CD4-positive, alpha-beta T cell treated with Interleukin-6 for 4 hours (primary cell): ENCODE data around the gene TM9SF1.

ENCODE experiments used
- DNase-seq: peaks from one replicate; pipeline ENCODE4 v3.0.0-alpha.2; 2020; ENCODE audit warnings: mixed read lengths

The TM9SF1 gene

DNA sequence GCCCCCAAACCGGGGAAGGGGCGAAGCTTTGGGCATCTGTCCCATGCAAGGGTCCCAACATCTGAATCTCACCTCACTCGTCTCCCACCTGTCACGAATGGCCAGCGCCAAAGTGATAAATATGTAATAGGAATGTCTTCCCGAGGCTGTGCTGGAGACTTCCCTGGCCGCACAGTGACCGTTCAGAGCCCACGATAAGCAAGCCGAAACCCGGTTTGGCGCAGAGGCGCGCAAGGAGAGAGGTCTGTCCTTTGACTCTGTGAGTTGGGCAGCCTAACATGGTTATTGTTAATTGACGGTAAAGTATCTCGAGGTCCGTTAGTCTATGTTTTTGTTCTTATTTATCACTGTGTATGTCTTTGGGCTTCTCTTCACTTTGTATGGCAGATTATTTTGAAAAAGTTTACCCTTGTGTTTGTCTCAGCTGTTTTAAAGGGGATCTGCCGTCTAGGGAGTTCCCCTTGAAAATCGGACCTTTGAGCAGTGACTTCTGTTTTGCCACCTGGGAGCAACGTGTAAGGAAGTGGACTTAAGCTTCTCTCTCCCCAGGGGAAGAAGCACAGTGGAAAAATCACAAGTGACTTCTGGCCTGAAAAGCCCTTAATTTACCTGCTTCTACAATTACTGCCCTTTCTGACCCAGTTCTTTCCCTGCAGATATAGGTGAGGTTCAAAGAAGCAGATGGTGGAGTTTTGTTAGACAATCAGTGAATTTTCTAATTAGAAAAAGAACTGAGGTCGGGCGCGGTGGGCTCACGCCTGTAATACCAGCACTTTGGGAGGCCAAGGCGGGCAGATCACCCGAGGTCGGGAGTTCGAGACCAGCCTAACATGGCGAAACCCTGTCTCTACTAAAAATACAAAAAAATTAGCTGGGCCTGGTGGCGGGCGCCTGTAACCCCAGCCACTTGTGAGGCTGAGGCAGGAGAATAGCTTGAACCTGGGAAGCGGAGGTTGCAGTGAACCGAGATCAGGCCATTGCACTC, 1.1 kb upstream of the TM9SF1 start:
- DNase-seq = no peak

DNA sequence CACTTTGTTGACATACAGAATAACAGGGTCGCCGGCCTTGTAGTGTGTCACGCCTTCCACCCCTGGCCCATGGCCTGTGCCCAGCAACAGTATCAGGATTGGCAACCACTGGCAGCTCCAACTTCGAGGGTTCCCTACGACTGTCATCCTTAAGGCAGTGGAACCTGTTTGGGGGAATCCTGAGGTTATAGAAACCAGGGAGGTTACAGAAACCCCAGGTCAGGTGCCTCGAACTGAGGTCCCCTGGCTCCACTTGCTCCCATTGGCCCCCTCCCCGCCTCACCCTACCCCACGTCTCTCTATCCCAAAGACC, 412 bp downstream of the TM9SF1 start:
- DNase-seq = no peak

DNA sequence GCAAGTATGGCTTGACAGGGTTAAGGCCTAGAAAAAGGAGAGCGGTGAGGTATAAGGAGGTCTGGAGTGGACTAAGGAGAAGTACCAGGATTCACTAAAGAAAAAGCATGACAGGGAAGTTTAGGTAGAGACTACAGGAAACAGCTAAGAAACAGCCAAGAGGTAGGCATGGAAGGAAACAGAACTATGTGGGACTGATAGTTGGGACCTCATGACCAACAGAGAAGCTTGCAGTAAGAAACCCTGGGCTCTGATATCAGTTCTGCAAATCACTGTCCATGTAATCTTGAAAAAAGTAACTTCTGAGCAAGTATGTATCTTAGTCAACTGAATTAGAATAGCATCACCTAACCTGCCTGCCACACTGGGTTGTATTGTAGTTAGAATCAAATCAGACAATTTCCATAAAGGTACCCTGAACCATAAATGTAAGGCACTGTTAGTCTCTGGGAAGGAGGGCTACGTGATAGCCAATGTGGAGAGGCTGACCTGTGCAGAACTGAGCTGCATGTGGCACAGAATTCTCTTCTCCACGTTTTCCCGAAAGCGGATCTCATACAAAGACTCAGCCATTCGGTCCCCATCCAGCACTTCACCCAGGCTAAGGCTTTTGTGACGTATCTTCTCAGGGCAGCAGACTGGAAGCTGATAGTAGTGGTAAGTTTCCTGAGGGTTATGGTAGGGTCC, 912 bp downstream of the TM9SF1 start:
- no peak for DNase-seq

DNA sequence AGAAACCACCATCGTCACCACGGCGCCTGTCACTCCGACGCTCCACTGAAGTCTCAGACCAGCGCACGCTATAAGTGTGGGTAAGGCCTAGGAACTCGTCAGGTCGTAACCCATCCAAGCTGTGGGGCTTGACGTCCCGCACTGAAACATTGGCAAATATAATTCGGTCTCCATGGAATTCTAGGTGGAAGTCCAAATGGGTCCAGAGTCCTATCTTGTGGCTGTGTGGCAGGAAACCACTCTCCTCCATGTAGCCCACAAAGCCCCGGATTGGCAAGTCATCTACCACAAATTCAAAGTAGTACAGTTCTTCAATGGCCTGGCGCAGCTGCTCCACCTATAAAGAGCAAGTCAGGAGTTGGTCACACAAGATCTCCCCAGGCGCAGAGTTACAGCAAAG, 2.3 kb downstream of the TM9SF1 start:
- no peak for DNase-seq

DNA sequence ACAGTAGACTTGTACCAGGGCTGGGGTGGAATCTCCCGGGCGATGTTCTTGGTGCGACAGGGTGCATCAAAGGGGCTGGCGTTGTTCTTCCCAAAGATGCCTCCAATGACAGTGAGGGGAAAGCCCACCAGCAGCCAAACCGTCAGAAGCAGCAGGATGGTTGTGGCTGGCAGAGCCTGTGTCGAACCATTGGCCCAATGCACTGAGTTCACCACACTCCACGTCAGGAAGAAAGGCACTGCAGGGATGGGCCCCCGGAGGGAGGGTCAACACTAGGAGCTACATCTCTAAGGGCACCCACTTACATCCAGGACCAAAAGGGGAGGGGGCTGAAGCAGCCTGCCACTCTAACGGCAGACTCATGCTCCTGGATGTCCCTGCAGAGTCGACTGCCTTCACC, 4.8 kb downstream of the TM9SF1 start:
- DNase-seq = no peak

DNA sequence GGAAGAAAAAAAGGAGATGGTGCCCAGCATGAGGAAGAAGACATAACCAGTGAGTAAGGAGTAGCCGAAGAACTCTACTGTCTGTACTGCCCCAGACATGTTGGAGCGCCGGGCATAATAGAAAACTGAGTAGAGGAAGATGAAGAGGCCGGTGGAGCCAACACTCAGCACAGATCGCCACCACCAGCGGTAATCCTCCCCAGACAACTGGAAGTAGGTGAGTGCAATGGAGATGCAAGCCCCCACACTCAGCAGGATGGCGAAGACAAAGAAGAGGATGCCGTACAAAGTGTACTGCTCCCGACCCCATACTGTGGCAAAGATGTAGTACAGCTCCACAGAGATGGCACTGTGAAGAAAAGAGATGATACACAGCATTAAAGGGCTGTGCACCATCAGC, 5.8 kb downstream of the TM9SF1 start:
- DNase-seq = no peak

DNA sequence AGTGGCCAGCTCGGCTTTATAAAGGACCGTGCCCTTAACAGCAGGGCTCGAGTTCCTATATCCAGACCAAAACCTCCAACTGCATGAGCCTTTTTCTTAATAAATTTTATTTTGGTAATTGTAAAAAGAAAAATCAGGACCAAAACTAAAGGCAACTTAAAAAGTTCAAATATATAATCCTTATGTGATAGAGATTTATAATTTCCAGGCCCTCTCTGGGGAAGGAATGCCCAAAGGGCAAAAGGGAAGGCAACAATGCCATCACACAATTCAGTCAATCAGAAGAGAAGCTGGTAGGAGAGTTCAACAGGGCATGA, 6.2 kb downstream of the TM9SF1 start:
- no peak for DNase-seq

DNA sequence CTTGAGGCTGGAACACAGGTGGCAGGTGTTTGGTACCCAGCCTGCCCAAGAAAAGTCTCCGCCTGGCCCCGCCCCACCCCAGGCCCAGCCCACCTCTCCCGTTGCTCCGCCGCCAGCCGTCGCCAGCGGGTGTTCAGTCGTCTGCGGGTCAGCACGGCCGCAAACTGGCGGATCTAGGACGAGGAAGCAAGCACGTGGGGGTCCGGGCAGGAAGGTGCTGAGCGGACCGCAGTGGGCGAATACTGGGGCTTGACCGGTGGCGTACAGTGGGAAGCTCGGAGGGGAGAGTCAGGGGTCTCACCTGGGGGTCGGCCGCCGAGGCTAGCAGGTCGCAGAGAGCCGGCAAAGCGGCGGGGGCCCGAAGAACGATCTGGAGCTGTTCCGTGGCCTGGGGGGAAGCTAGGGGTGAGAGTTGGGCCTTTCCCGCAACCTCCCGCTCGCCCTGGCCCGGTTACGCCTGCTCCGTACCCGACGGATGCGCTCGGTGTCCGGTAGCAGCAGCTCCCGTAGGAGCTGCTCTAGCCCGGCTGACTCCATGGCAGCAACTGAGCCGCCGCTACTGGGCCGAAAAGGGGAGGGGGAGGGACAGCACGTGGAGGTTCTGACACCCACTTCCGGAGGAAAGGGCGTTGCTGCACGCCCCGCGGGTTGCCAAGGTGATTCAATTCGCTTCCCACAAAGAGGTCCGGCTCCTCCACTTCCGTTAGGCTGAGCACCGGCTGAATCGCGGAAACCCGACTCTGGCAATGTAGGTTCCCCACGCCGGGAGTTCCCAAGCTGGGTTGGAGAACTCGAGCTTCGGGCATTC, 6.8 kb downstream of the TM9SF1 start, which contains the start of gene IPO4:
Gene IPO4, minus strand, starts transcription at position 566 of the 808 bp plus-strand sequence. Its CDS starts 29 bp downstream, at position 537.
- DNase-seq = peak; percentile 97

DNA sequence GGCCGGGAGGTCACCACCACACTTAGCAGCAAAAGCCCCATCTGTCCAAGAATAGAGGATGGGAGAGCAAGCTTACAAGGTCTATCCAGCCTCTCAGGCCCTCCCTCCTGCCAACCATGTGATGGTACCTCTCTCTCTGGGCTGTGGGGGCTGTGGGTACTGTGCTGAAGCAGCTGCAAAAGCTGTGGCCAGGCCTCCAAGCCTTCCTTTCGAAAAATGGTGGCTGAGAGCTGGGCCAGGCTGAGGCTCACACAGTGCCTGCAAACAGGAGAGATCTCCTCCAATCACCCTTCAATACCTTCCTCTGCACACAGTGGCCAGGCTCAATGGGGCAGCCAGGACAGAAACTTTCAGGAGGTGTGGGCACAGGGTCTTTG, 7.7 kb downstream of the TM9SF1 start:
- DNase-seq = no peak

DNA sequence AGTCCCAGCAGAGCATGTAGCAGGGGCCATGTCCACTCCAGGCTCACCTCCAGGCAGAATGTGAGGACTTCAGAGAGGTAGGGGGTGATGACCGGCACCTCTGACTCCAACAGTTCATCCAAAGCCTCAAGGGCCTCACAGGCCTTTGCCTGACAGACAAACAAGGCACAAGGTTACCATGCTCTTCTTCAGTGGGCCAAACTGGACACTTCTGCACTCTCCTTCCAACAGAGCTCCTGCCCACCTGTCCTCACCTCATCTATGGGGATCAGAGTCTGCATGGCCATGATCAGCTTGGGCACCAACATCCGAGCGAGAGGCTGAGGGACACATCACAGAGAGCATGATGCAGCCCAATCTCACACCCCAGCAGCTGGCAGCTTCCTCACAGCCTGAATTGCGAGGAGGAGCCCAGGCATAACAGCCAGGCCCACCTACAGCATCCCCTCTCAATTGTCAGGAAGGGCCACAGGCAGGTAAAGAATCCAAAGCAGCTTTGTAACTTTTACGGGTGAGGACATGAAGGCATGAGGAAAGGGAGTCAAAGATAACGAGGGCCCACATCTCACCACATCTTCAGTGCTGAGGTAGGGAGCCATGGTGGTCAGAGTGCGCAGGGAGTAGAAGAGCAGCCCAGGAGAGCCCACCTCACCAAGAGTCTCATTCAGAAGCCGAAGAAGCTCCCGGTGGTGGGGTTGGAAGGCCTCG, 8.3 kb downstream of the TM9SF1 start:
- no peak for DNase-seq

DNA sequence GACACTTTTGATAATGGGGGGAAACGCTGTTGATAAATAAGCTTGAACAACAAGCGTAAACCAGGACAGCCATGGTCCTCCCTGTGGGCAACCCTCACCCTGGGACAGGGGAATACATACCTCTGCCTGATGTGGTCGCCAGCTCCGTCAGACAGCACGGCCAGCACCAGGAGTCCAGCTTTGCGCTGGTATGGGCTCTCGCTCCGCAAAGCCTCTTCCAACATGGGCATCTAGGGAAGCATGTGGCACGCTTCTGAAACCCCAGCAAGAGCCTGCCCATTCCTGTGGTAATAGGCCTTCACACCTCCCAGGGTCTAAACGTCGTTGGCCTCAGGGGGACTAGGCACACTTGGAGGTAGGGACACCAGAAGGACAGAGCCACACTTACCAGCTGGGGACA, 9.5 kb downstream of the TM9SF1 start:
- no peak for DNase-seq

DNA sequence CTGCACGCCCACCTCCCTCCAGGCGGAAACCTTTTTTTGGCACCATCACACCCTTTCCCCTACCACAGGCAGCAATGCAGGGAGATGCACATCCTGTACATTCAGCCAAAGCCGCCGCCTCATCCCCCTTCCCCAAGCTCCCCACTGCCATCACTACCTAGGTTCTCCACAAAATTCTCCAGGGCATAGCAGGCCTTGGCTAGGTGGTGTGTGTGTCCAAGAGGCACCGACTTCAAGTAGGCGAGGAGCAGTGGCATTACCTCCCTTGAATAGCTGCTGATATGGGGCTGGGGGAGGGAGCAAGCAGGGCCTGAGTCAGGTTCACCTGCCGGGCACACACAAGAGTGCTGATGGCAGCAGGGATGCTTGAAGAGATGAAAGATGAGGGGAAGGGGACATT, 10.2 kb downstream of the TM9SF1 start:
- DNase-seq = no peak

DNA sequence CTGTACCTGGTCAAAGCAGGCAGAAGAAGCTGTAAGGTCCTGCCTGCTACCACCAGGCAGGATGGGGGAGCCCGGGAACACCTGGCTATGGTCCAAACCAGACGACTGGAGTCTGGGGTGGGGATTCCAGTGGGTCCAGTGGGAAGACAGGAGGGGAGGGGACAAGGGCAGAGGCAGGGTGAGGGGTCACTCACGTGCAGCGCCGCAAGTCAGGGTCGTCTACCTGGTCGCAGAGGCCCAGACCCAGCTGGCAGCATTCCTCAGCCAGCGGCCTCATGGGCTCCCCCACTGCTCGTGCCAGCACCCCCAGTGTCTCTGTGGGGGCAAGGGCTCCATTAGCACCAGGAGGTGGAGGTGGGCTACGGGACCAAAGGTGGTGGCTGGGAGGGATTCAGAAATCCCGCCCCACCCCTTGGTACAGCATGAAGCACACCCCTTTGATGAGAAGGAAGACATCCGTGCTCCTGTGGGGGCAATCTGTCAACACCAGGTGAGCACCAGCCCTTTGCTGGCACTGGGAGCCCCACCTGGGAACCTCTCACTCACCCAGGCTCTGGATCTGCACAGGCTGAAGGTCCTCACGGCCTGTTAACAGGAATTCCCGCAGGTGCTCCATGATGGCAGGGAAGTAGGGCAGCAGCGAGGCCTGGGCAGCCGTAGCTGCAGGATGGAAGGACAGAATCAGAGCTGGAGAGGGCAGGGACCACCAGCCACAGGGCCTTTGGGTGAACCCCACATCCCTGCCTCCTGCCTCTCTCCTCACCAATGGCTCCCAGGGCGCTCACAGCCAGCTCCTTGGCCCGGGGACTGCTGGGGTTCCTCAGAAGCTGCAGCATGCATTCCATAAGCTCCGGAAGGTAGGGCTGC, 10.9 kb downstream of the TM9SF1 start:
- DNase-seq = no peak

DNA sequence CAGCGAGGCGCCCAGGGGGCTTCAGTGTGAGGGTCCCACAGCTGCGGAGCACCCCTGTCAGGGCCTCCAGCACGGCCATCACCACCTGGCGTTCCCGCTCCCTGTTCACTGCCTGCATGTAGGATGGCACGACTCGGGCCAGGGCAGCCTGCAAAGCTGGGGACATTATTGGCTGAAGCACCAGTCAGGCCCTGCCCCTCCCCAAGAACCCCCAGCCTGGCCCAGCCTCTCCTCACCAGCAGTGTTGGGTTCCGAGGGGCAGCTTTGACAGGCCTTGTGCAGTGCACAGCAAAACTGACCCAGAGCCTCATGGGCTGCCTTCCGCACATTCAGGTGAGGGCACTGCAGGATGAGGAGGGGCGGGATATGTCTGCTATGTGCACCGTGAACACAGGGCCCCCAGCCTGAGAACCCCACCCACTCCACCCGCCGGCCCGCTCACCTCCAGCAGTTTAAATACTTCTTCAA, 12.2 kb downstream of the TM9SF1 start:
- DNase-seq = no peak

DNA sequence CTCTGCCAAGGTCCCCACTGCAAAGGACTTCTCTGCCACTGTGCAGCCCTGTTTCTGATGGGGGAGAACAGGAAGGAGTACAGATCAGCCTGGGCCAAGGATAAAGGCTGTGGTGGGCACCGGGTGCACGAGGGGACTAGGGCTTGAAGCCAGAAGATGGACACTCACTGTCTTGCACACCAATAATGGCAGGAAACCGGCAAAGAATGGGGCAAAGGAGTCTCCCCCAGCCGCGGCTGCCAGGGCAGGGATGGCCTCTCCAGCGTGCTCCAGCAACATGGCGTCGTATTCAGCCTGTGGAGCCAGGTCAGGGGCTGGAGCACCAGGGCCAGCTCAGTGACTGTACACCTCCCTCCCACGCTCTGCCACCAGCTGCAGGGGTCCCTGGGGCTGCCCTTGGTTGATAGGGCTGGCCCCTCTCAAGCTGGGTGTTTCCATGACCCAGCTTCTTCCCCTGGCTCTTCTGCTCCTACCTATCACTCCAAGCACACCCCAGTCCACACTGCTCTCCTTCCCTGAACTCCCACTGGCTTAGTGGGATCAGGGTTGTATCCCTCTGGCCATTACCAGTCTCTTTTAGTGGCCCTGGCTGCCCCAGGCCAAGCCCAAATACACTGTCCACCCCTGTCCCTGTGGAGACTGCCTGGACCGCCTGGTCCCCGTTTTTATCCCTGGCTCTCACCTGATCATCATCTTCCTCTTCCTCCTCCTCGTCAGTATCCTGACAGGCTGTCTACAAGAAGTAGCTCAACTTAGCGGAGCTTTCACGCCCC, 12.9 kb downstream of the TM9SF1 start:
- no peak for DNase-seq

DNA sequence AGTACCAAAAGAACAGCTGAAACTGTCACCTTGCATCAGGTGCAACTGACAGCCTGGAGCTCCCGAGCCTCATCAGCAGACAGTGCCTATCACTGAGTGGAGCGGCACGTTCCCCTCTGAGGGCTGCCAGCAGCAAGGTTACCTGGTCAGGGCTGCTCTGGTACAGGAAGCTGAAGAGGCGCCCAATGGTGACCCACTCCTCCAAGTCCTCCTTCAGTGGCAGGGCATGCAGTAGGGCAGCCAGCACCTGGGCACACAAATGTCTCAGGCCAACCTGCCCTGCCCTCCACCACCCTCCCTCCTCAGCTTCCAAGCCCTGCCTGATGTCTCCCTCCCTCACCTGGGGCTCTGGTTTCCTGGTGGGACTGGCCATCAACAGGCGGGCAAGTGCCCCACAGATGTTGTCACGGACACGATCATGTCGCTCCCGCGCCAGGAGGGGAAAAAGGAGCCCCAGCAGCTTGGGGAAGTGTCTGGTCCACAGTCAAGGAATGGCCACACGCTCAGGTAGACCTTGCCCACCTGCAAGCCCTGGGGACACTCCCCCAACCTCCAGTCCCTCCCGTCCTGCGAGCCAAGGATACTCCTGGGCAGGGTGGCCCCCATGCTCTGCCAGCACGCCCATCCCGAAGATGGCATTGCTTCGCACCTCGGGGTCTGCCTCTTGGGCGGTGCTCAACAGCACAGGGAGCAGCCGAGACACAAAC, 13.7 kb downstream of the TM9SF1 start:
- no peak for DNase-seq

DNA sequence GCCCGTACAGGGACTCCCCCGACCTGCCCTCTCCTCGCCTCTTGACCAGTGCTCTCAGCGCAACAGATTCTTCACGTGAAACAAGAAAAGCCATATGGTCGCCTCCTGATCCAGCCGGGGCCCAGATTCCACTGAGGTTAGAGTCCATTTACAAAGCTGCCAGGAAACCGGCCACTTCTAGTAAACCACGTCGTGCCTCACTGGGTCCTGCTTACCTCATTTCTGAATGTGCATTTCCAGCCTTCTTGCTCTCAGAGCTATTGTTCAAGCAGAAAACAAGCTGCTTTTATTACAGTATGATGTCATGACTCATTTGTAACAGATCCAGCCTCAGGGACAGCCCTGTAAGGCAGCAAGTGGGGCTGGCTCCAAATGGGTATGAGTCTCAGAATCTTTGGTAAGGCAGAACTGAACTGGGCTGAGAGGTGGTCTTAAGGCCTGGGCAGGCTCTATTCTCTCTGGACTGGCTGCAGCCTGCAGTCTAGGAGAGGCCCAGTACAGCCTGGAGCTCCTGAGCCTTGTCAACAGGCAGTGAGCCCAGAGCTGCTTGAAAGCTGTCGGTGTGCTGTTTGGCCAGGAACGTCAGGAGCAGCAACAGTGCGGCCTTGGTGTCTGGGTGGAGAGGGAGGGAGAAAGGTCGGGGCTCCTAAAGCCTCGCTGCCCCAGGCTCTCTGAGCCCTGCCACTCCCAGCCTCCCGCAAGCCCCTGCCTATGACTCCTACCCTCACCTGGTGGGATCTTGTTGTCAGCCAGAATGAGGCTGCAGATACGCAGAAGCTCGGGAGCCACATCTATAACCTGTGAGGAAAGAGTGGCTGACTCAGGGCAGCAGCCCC, 15.1 kb downstream of the TM9SF1 start:
- no peak for DNase-seq

DNA sequence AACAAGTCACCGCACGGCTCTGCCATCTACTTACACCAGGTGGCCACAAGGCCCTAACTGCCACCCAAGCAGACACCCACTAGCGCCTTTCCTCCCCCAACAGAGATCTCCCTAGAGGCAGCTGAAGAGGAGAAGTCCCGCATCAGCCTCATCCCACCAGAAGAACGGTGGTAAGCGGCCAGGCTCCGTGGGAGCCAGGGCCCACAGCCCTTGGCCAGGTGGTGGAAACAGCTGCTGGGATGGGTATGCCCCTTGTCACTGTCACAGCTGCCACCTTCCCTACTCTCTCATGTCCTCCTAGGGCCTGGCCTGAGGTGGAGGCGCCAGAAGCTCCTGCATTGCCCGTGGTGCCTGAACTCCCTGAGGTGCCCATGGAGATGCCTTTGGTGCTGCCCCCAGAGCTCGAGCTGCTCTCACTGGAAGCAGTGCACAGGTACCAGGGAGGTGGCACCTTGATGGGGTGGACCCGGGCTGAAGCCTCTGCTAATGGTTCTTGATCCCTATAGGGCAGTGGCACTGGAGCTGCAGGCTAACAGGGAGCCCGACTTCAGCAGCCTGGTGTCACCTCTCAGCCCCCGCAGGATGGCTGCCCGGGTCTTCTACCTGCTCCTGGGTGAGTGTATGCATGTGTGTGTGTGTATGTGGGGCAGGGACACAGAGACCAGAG, 15.8 kb downstream of the TM9SF1 start:
- DNase-seq = no peak
